DLD1 (cell line): Measurements from ENCODE around the gene SLC45A2.
"Not testable (repeated sequence)": the region's sequence is repeated elsewhere in the genome, so short reads cannot be mapped to it uniquely, and the experiment has no call there.

Experiments used
- in situ Hi-C: cut with HindIII; loops from 2 replicates; pipeline ENCODE4 v1.10.0; 2017; ENCODE audit warnings: low sequenced_read_pairs

SLC45A2 gene

GRCh38 chr5:33969572-33970452, 14.7 kb downstream of the SLC45A2 start:
- in situ Hi-C loops, result no loop called here

GRCh38 chr5:33968211-33969005, 16.1 kb downstream of the SLC45A2 start:
- in situ Hi-C loops, result no loop called here

DNA sequence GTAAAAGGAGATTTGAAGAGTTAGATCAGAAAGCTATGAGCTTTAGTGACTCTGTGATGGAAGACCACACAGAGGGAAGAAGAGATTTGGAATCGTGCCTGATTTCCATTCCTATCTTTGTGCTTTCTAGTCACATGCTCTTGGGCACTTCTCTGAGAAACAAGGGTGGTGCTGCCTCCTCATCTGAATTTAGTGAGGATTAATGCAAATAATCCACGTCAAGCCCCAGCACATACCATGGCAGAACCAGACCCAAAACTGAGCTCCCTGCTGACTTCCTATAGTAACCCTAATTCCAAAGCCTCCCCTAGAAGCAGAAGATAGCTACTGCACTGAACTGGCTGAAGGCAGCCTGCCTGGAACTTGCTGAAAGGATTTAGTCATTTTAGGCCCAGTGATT, 17.7 kb downstream of the SLC45A2 start:
- in situ Hi-C loops, result no loop called here

DNA sequence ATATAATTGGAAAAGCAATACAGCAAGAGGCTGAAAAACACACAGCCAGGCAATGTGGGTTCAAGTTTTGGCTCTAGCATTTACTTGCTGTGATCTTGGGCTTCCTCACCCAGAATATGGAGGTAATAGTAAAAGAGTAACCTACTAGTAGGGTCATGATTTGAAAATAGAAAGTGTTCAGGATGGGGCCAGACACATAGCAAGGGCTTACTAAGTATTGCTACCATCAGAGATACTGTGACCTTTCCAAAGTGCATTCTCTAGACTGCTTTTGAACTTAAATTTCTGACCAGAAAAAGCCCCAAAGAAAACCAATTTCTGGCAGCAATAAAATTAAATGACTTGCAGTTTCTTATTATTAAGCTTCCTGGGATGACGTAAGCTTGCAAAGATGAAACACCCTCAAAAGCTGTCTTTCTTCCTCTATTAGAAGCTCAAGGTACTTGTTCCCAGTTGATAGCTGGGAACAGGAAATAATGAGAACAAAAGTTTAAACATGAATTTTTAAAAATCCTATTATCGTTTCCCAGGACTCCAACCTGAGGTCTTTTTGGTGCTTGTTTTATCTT, 20.3 kb downstream of the SLC45A2 start:
- in situ Hi-C loops, result no loop called here

GRCh38 chr5:33958176-33958575, 26.3 kb downstream of the SLC45A2 start:
- in situ Hi-C loops, result no loop called here

GRCh38 chr5:33957577-33958150, 26.8 kb downstream of the SLC45A2 start:
- in situ Hi-C loops, result no loop called here

DNA sequence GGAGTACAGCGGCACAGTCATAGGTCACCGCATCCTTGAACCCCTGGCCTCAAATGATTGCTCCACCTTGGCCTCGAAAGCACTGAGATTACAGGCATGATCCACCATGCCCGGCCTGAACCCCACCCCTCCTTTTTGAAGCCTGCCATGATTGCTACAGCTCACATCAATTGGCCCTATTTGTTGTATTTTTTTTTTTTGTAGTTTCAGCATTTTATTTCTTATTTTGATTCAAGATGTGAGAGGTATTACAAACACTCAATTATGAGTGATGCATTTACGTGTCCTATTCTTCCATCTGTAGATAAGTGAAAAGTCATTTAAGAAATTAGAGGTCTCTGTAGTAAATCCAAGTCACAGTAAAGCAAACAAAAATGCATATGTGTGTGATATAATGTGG, 32.3 kb downstream of the SLC45A2 start:
- in situ Hi-C loops, result not testable (repeated sequence)

DNA sequence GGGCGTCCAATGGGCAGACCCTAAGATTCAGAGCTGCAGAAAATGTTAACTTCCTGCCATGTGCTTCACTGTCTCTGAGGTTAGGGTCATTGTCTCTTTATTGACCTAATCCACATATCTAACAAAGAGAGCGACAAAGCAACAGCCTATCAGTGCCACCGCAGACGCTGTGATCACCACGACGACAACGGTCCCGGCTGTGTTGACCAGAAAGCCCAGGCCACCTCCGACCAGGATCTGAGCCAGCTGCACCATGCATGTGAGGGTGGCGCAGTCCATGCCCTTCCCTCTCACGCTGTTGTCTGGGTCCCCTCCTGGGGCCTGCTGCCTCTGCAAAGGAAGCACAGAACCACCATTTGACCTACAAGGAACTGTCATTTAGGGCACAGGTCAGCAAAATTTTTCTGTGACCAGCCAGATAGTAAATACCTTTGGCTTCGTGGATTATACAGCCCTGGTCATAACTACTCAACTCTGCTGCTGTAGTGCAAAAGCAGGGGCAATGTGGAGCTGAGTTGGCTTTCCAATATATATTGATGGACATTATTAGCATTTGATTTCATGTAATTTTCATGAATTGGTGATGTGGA, 39.9 kb downstream of the SLC45A2 start:
- in situ Hi-C loops, result no loop called here

GRCh38 chr5:33941090-33941489, 43.4 kb downstream of the SLC45A2 start:
- in situ Hi-C loops, result no loop called here

GRCh38 chr5:33939556-33940262, 44.8 kb downstream of the SLC45A2 start:
- in situ Hi-C loops, result no loop called here

GRCh38 chr5:33938881-33939280, 45.6 kb downstream of the SLC45A2 start:
- in situ Hi-C loops, result no loop called here

- in situ Hi-C loops, result no loop called here
Measured at GRCh38 chr5:33938507-33938796, 46.0 kb downstream of the SLC45A2 start.

GRCh38 chr5:33937707-33938506, 46.6 kb downstream of the SLC45A2 start:
- in situ Hi-C loops, result no loop called here

- in situ Hi-C loops, result no loop called here
Measured at GRCh38 chr5:33937017-33937706, 47.3 kb downstream of the SLC45A2 start.

DNA sequence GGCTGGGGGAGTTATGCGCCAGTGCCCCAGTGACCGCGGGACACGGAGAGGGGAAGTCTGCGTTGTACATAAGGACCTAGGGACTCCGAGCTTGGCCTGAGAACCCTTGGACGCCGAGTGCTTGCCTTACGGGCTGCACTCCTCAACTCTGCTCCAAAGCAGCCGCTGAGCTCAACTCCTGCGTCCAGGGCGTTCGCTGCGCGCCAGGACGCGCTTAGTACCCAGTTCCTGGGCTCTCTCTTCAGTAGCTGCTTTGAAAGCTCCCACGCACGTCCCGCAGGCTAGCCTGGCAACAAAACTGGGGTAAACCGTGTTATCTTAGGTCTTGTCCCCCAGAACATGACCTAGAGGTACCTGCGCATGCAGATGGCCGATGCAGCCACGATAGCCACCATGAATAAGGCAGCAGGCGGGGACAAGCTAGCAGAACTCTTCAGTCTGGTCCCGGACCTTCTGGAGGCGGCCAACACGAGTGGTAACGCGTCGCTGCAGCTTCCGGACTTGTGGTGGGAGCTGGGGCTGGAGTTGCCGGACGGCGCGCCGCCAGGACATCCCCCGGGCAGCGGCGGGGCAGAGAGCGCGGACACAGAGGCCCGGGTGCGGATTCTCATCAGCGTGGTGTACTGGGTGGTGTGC, 48.0 kb downstream of the SLC45A2 start, which contains the start of gene RXFP3:
TSS of gene RXFP3 (plus strand) at position 6 of the 636 bp plus-strand sequence. CDS start at position 361, 355 bp downstream.
- in situ Hi-C loops, result no loop called here

DNA sequence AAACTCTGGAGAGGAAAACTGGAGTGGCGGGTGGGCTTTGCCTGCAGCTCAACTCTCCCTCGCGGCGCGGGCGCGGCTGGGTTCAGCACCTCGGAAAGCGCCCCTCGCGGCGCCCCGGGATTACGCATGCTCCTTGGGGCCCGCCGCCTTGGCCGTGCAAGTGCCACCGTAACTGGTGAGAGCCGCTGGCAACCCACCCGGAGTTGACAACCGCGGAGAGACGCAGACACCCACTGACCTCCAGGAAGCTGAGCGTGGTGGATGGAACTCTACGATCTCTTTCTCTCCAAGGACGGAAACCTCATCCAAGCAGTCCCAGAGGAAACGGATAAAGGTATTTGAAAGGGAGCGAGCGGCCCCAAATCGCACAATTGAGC, 48.5 kb downstream of the SLC45A2 start:
- in situ Hi-C loops, result no loop called here

GRCh38 chr5:33934176-33934575, 50.3 kb downstream of the SLC45A2 start:
- in situ Hi-C loops, result no loop called here

- in situ Hi-C loops, result no loop called here
Measured at GRCh38 chr5:33933723-33934169, 50.7 kb downstream of the SLC45A2 start.
